GM13976 (cell line): ENCODE results near the gene GPR162.

Experiments used
- DNase-seq: peaks from one replicate; pipeline ENCODE4 v3.0.0; 2012; ENCODE audit warnings: low spot score
- CTCF ChIP-seq: IDR thresholded peaks from 2 replicates; pipeline ENCODE4 v1.5.1; 2012; ENCODE audit warnings: borderline replicate concordance, mild to moderate bottlenecking; ENCODE audit not compliant: insufficient read depth; ENCODE audit errors: extremely low read depth, missing control alignments, control extremely low read depth
- in situ Hi-C: fragments of 300-500 bp; cut with MboI; formaldehyde crosslinking; loops from one replicate; pipeline ENCODE4 v1.12.0; 2022; ENCODE audit warnings: low sequenced_read_pairs, mixed read lengths, inconsistent platforms; ENCODE audit not compliant: unreplicated experiment

The GPR162 gene

DNA sequence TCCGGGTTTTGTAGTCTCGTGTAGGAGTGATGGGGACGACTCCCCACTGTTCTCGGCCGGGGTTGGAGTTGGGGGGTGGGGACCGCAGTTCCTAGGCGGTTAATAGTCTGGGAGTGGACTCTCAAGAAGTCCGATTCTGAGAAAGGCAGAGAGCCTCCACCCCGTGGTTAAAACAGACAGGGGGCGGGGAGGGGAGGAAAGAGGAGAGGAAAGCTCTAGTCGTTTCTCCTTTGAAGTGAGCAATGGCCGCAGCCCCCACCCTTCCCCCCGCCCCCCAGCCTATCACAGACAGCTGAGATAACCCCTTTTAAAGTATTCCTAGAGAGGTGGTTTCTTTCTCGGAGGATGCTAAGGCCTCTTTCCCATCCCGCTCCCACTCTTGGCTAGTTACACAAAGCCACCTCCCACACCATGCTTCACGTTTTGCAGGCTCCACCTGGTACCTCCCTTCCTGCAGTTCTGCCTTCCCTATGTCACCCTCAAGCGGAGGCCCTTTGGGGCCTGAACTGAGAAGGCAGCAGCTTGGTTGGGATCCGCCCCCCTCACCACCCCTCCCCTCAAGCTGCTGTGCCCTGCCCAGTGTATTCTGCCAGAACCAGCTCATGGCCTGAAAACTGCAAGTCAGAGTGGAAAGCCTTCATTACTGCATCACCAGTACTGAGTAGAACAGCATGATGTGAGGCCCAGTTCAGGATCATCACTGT is 31.2 kb downstream of the GPR162 start:
- in situ Hi-C loops, result no loop called here
- no peak for DNase-seq

DNA sequence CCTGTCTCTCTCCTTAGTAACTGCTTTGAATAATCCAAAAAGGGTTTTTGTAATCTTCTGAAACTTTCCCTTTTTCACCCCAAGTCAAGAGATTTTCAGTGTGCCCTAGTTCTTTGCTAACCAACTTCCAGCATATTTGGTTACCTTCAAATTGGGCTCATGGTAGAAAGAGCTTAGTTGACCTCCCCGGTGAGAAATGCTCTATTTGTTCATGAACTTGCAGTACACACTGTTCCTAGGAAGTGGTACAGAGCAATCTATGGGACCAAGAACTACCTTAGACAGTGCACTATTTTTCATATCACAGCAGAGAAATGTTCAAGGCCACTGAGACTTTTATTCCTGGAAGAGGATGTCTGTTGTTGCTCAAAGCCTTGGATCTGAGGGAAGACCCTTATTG is 32.0 kb downstream of the GPR162 start:
- DNase-seq, result no peak
- no peak for TF ChIP-seq CTCF
- in situ Hi-C loops, result no loop called here

More for the DNA sequence above, 31.2 kb downstream of the GPR162 start:
- no peak for TF ChIP-seq CTCF

- TF ChIP-seq CTCF, result no peak
- no peak for DNase-seq
- in situ Hi-C loops, result no loop called here
Observed at GRCh38 chr12:6854036-6854435, 32.4 kb downstream of the GPR162 start.

GRCh38 chr12:6855322-6855721 is 33.7 kb downstream of the GPR162 start:
- in situ Hi-C loops, result no loop called here
- DNase-seq, result no peak
- TF ChIP-seq CTCF, result no peak

DNA sequence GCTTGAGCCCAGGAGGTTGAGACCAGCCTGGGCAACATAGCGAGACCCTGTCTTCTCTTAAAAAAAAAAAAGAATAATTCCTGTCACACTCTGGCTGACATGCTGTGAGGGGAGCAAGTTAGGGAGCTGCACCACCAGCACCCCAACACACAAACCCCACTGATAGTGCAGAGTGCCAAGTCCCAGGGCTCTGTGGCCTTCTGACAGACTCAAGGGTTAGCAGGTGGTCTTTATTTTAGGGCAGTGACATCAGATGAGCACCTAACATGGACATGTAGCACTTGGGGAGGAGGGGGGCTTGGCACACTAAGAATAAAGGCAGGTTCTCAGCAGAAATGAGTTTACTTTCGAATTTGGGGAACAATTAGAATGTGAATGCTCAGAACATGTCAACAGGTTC is 37.2 kb downstream of the GPR162 start:
- in situ Hi-C loops, result no loop called here
- TF ChIP-seq CTCF, result no peak
- no peak for DNase-seq

DNA sequence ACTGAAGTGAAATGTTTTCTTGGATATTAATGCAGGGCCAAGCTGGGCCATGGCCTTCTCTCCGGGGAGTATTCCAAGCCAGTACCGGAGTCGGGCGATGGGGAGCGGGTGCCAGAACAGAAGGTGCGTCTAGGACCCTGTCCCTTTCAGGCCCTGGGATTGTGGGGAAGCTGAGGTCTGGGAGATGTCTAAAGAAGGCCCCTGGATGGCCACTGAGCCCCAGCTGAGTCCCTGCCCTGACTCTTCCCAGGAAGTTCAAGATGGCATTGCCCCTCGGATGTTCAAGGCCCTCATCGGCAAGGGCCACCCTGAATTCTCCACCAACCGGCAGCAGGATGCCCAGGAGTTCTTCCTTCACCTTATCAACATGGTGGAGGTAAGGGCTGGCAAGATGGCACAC is 38.5 kb downstream of the GPR162 start:
- no peak for TF ChIP-seq CTCF
- no peak for DNase-seq
- in situ Hi-C loops, result no loop called here
